ENCODE measurements around the gene MAP3K2. TPM values are rescaled to one million over a fixed set of nuclear protein-coding genes. Genes with fewer than 3 reads are reported as not detected.

Gene MAP3K2
- total RNA-seq, 1 experiment from 2014 or later, result 54.6 TPM

DNA sequence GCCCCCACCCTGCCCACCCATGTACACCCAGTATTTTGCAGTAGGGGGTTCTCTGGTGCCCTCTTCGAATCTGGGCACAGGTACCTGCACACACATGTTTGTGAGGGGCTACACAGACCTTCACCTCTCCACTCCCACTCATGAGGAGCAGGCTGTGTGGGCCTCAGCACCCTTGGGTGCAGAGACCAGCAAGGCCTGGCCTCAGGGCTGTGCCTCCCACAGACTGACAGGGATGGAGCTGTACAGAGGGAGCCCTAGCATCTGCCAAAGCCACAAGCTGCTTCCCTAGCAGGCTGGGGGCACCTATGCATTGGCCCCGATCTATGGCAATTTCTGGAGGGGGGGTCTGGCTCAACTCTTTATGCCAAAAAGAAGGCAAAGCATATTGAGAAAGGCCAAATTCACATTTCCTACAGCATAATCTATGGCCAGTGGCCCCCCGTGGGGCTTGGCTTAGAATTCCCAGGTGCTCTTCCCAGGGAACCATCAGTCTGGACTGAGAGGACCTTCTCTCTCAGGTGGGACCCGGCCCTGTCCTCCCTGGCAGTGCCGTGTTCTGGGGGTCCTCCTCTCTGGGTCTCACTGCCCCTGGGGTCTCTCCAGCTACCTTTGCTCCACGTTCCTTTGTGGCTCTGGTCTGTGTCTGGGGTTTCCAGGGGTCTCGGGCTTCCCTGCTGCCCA is 39.7 kb upstream of the MAP3K2 start:
- H4K20me1 ChIP-seq (ENCODE audit: low read length), result no peaks in the 10 kb centered on the region
- no peak overlapping the region for H3K4me3 ChIP-seq (ENCODE audit: low read length)
- no peak for ATAC-seq
- H3K9me3 ChIP-seq (ENCODE audit: low read length), result no peaks in the 10 kb centered on the region
- H3K9ac ChIP-seq (ENCODE audit: low read length), result no peak overlapping the region
- TF ChIP-seq, protein P1, sequence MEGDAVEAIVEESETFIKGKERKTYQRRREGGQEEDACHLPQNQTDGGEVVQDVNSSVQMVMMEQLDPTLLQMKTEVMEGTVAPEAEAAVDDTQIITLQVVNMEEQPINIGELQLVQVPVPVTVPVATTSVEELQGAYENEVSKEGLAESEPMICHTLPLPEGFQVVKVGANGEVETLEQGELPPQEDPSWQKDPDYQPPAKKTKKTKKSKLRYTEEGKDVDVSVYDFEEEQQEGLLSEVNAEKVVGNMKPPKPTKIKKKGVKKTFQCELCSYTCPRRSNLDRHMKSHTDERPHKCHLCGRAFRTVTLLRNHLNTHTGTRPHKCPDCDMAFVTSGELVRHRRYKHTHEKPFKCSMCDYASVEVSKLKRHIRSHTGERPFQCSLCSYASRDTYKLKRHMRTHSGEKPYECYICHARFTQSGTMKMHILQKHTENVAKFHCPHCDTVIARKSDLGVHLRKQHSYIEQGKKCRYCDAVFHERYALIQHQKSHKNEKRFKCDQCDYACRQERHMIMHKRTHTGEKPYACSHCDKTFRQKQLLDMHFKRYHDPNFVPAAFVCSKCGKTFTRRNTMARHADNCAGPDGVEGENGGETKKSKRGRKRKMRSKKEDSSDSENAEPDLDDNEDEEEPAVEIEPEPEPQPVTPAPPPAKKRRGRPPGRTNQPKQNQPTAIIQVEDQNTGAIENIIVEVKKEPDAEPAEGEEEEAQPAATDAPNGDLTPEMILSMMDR (conservative IDR thresholded peaks at IDR 0.05; ENCODE audit: low read depth, low read length), result no peak
- TF ChIP-seq EZH2phosphoT487 (IDR thresholded peaks at IDR 0.05; ENCODE audit: borderline replicate concordance, low read length), result no peak
- TF ChIP-seq EZH2 (IDR thresholded peaks at IDR 0.05; ENCODE audit: low read length, unreplicated experiment), result no peak
- no peak overlapping the region for H3K27ac ChIP-seq (ENCODE audit: low read length)
- H3K36me3 ChIP-seq (ENCODE audit: low read depth, low read length), result no peaks in the 10 kb centered on the region
- H2AFZ ChIP-seq (ENCODE audit: low read length), result no peak overlapping the region
- H3F3A ChIP-seq (ENCODE audit: low read length, unreplicated experiment), result no peaks in the 10 kb centered on the region
- H3K4me1 ChIP-seq (ENCODE audit: insufficient read depth, low read length), result peaks cover 7% of the 10 kb centered on the region; the same call in 1 of the 2 replicates
- H3K9me2 ChIP-seq (replicated peaks; ENCODE audit: low read length), result no peaks in the 10 kb centered on the region
- peaks cover 6% of the 10 kb centered on the region for H3K27me3 ChIP-seq (ENCODE audit: low read length)
- CTCF ChIA-PET, result no interaction called here
- intact Hi-C loops (cut with micrococcal nuclease), result no loop called here
- POLR2A ChIA-PET (ENCODE audit: unreplicated experiment), result no interaction called here
- no peaks in the 10 kb centered on the region for H3K79me2 ChIP-seq (ENCODE audit: low read length)
- no TSS peak for BruUV-seq (replicated peaks)
- no peak for DNase-seq
- H3K4me2 ChIP-seq (ENCODE audit: low read length), result no peak overlapping the region

- POLR2A ChIA-PET (ENCODE audit: unreplicated experiment), result no interaction called here
Observed at GRCh38 chr2:127426501-127427354, 39.0 kb upstream of the MAP3K2 start.

More at GRCh38 chr2:127426501-127427354, 39.0 kb upstream of the MAP3K2 start:
- intact Hi-C loops (cut with micrococcal nuclease), result no loop called here
- H2AFZ ChIP-seq (ENCODE audit: low read length), result no peak overlapping the region
- no peak overlapping the region for H3K4me2 ChIP-seq (ENCODE audit: low read length)
- TF ChIP-seq, protein P1 (conservative IDR thresholded peaks at IDR 0.05; ENCODE audit: low read depth, low read length), result no peak
- TF ChIP-seq EZH2 (IDR thresholded peaks at IDR 0.05; ENCODE audit: low read length, unreplicated experiment) (no peak), EZH2phosphoT487 (IDR thresholded peaks at IDR 0.05; ENCODE audit: borderline replicate concordance, low read length) (no peak)
- DNase-seq (no peak), ATAC-seq (no peak)
- no peak overlapping the region for H3K4me3 ChIP-seq (ENCODE audit: low read length)
- CTCF ChIA-PET, result no interaction called here
- no peak overlapping the region for H3K9ac ChIP-seq (ENCODE audit: low read length)
- H3K4me1 ChIP-seq (ENCODE audit: insufficient read depth, low read length), result peaks cover 7% of the 10 kb centered on the region; the same call in 1 of the 2 replicates
- H3K79me2 ChIP-seq (ENCODE audit: low read length), result no peaks in the 10 kb centered on the region
- no TSS peak for BruUV-seq (replicated peaks)
- no peaks in the 10 kb centered on the region for H3K36me3 ChIP-seq (ENCODE audit: low read depth, low read length)
- H3K27ac ChIP-seq (ENCODE audit: low read length), result no peak overlapping the region
- H4K20me1 ChIP-seq (ENCODE audit: low read length), result no peaks in the 10 kb centered on the region
- no peaks in the 10 kb centered on the region for H3K9me3 ChIP-seq (ENCODE audit: low read length)
- H3F3A ChIP-seq (ENCODE audit: low read length, unreplicated experiment), result no peaks in the 10 kb centered on the region
- H3K9me2 ChIP-seq (replicated peaks; ENCODE audit: low read length), result no peaks in the 10 kb centered on the region
- H3K27me3 ChIP-seq (ENCODE audit: low read length), result peaks cover 6% of the 10 kb centered on the region

Data from PC-3 (cell line).